Stimulated activated CD4-positive, alpha-beta T cell treated with anti-CD3 and anti-CD28 coated beads, Interleukin-4, amount 100 ng/mL, for 4 hours (primary cell): ENCODE measurements around the gene CNST.
"Not testable (repeated sequence)": the region's sequence is repeated elsewhere in the genome, so short reads cannot be mapped to it uniquely, and the experiment has no call there.

Experiments used
- DNase-seq, 2 experiments: peaks; one replicate each; pipeline ENCODE4 v3.0.0-alpha.2; 2020

The CNST gene

DNA sequence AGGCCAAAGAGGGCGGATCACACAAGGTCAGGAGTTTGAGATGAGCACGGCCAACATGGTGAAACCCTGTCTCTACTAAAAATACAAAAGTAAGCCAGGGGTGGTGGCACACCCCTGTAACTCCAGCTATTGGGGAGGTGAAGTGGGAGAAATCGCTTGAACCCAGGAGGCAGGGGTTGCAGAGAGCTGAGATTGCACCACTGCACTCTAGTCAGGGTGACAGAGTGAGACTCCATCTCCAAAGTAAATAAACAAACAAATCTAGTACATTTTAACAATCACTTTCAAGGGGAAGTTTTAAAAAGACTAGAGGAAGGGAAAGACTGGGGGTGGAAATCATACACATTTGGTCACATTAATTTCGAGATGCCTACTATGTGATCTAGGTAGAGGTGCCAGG lies 6.9 kb upstream of the CNST start:
- no peak for DNase-seq

DNA sequence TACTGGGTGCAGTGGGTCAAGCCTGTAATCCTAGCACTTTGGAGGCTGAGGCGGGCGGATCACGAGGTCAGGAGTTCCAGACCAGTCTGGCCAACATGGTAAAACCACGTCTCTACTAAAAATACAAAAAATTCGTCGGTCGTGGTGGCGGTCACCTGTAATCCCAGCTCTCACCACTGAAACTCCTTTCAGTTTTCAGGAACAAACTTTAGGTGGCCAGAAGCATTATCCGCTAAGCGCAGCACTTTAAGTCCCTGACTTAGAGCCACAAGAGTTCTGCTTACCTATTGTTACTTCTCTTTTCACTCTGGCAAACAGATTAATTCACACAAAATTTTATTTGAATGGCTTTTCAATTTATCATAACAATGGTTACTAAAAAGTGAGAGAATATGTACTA lies 5.4 kb upstream of the CNST start:
- DNase-seq: not testable (repeated sequence)

DNA sequence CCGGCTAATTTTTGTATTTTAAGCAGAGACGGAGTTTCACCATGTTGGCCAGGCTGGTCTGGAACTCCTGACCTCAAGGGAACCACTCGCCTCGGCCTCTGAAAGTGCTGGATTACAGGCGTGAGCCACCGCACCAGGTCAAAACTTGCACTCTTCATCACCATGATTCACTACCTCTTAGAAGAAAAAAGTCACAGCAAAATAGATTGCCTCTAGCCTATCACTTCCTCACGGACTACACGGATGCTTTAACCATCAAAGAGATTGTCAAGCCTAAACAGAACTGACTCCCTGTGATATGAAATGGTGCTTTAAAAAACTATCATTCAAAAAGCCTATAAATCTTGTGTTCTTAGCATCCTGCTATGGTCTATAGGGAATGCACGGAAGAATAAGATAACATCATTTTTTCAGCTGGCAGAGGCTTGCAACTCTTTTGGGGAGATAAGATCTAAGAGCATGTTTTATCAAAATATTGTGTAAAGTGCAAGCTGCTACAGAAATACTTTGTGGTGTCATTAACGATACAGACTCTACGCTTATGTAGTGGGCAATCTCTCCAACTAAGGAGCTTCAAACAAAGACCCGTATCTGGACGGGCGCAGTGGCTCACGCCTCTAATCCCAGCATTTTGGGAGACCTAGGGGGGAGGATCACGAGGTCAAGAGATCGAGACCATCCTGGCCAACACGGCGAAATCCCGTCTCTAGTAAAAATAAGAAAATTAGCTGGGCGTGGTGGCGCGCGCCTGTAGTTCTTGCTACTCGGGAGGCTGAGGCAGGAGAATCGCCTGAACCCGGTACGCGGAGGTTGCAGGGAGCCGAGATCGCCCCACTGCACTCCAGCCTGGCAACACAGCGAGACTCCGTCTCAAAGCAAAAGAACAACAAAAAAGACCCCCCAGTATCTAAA lies 1.2 kb upstream of the CNST start:
- DNase-seq: no peak

DNA sequence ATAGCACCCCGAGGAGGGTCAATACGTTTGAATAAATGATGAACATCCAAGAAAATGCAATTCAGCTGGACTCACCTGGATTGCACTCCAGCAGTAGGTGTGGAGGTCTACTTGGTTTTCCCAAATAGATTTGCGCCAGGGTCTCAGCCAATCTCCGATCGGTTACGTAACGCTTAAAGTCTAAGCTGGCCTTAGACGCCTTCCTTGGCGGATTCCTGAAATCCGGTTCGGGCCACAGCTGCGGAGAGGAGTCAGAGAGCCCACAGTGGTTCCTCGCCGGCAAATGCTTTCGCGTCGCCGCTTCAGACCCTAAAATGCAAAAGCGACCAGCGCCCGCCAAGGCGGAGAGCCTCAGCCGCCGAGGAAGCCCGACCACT lies 517 bp upstream of the CNST start:
- DNase-seq: no peak

DNA sequence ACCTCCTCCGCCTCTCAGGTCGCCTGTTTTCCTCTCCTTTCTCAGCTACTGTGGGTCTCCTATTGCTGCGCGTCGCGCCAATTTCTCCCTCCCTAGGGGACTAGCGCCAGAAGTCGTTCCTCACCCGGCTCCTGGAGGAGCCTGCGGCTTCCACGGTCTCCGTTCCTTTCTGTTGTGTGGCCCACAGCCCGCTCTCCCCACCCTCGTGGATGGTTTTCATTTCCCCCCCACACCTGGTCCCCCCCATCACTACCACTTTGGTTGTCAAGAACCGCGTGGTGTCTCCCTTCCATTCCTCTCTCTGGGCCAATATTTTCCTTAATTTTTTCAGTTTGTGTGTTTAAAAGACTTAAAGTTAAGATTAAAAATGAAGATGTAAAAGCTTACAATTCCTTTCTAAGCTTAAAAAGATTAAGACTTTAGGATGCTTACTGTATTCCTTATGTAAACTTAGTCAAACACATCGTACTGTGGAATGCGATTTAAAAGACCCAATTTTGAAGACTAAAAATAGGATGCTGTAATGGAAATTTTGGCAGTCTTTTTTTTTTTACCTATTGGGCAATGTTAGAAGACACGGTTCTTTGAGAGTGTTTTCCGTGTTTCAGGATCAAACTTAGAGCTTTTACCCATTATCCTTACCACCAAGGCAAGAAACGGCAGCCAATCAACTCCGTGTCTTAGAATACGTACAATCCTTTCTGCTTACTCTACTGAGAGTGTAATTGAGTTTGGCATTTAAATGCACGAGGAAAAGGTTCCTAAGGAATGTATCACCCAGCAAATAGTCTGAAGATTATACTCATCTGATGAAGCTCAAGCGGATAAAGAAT lies 773 bp downstream of the CNST start:
- no peak for DNase-seq

DNA sequence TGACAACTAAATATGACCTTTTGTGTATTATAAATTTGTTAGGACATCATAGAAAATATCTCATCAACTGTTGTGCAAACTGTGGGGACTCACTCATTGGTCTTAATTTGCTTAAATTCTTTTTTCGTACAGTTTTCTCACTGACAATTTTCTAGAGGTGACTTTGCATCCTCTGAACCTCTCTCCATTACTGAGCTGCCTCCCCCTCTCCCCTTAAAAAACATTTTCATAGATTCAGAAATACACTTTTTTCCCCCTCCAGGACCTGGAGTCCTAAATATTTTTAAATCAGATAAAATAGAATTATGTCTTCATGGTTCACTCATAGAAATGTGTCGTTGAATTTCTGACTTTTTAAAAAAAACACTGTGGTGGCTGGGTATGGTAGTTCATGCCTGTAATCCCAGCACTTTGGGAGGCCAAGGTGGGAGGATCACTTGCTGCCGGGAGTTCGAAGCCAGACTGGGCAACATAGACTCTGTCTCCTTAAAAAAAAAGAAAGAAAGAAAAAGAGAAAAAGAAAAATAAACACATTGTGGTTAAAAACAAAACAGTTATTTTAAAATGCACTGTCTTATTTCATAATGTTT lies 1.5 kb downstream of the CNST start:
- DNase-seq: no peak

DNA sequence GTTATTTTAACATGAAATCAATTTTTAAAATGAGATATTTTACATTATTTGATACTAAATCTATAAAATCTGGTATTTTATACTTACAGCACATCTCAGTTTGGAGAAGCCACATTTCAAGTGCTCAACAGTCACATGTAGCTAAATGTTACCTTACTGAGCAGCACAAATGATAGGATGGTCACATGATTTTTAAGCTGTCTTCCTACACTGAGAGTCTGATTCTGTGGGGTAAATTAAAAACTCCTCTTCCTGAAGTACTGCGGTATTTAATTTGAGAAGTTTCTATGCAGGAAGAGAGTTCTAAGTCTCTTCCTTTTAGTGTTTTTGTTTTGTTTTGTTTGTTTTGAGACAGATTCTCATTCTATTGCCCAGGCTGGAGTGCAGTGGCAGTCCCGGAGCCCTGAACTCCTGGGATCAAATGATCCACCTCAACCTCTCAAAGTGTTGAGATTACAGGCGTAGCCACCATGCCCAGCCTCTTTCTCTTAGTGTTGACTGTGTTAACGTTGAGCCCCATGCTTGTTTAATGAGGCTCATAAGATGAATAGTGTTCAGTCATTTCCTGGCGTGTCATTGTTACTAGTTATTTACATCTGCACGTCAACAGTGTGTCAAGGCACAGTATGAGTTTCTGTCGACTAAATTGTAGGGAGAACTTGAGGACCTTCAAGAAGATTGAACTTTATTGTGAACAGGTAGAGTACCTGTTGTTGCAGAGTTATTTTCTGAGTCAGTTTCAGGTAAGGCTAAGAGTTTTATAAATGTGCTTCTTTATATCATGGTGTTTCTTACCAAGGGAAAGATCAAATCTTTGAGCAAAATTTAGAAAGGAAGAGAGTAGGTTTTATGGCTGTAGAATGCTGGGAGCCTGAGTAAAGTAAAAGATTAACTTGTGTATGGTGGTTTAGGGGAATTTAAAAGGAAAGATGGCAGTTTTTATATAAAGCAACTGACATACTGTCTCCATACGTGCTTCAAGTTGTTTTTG lies 3.3 kb downstream of the CNST start:
- DNase-seq: no peak

DNA sequence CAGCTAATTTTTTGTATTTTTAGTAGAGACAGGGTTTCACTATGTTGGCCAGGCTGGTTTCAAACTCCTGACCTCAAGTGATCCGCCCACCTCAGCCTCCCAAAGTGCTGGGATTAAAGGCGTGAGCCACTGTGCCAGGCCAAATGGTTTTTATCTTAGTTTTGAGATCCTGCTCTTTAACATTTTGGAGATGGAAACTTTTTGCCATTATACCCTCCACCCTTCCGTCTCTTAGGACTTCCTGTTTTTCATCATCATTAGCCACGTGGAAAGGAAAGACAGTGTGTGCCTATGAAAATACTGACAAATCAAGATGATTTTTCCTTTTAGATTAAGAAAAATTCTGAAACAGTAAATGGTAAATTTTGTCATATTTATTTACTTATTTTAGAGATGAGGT lies 5.1 kb downstream of the CNST start:
- not testable (repeated sequence) for DNase-seq

DNA sequence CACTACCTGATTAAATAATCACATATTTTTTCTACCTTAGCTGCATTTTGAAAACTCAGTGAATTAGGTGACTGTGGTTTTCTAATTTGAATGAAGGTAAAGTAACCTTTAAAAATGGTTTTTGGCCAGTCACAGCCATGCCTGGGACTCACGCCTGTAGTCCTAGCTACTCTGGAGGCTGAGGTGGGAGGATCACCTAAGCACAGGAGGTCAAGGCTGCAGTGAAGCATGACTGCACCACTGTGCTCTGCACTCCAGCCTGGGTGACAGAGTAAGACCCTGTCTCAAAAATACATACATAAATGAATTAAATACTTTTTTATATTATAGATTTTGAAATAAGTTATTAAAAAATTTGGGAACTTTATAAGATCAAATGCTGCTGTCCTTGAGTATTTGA lies 5.7 kb downstream of the CNST start:
- DNase-seq: no peak

DNA sequence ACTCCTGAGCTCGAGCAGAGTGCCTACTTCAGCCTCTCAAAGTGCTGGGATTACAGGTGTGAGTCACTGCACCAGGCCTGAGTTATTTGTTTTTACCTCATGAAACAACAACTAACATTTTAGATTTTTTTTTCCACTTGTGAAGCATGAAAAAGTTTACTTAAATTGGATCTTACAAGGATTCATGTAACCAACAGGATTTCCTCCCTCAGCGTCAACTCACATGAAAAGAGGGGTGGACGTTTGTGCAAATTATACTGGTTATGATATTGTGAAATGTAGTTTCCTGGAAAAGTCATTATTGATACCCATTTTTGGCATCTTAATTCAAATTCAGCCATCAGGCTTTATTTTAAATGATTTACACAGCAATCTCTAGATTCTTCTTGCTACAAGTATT lies 6.5 kb downstream of the CNST start:
- DNase-seq: no peak

DNA sequence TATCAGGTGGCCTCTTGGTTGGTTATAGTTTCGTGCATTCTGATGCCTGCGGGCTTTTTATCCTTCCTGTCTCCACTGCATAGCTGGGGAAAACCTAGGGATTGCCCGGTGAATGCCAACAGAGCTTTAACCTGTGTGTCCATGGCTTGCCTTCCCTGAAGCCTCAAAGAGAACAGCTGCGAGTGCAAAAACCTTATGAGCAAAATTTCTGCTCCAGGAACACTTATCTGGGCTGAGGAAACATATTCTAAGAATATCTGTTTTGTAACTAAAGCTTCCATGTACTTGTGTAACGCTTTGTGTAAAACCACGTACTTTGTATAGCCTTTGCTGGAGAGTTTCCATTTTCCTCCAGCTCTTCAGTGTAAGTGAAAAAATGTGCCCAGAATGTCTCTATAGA lies 7.2 kb downstream of the CNST start:
- no peak for DNase-seq

DNA sequence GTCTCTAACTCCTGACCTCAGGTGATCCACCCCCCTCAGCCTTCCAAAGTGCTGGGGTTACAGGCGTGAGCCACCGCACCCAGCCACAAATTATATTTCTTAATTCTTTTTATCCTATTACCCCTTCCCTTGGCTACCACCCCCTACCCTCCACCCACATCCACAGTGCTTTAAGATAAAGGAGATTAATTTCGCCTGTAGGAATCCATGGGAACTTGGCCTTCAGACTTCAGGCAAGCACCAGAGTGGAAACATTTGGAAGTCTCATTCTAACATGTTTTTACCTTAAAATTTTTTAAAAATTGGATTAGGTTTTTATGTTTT lies 10.4 kb downstream of the CNST start:
- DNase-seq: no peak

DNA sequence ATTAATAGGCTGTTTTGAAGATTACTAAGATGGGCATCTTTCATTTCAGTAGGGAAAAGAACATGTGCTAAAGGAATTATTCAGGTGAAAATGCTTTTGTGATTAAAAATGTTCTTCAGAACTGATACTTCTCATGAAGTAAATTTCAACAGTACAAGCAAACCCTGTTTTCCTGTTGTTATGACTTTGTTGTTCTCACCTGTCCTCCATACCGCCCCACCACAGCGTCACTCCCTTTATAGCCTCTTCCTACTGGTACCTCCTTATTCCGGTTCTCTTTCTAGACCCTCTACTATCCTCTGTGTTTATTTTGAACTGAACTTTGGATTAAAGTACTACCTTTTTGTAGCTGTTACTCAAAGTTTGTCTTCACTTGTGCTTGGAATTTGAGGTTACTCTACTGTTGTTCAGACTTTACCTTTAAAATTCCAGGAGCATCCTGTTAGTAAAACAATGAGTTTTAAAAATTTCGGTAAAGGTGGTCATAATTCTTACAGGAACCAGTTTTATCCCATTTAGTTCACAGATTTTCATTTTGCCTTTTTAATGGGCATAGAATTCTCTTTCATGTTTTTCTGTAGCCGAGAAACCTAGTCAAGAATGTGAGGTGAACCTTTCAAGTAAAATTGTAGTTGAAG lies 10.9 kb downstream of the CNST start:
- no peak for DNase-seq

DNA sequence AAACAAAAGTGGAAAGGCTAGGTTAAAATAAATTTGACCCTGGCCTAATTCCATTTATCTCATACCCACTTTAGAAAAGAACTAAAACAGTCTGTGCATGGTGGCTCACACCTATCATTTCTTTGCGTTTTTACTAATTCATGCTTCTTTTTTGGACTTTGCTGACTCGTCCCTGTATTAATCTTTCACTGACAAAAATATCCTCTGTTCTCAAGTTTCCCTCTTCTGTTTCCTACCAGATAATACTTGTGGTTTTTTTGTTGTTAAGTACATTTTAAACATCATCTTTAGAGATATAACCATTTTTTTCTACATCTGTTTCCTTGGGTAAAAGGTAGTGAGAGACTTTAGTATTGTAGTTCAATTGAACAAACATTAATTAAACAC lies 11.5 kb downstream of the CNST start:
- no peak for DNase-seq

DNA sequence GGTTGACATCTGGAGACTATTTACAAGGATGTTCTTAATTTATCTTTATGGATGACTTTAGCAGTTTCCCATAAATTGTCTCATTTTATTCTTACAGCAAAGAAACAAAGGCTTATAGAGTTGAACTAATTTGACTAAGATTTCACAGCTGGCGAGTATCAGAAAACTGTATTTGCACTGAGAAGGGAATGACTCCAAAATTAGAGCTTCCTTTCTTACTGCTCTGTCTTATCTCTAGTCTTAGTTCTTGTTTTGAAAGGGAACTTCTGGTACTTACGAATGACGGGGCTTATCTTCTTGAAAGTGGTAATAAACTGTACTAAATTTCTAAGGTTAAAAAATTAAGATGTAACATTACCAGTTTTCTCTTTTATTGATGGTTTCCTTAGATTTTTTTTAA lies 13.6 kb downstream of the CNST start:
- DNase-seq: no peak

DNA sequence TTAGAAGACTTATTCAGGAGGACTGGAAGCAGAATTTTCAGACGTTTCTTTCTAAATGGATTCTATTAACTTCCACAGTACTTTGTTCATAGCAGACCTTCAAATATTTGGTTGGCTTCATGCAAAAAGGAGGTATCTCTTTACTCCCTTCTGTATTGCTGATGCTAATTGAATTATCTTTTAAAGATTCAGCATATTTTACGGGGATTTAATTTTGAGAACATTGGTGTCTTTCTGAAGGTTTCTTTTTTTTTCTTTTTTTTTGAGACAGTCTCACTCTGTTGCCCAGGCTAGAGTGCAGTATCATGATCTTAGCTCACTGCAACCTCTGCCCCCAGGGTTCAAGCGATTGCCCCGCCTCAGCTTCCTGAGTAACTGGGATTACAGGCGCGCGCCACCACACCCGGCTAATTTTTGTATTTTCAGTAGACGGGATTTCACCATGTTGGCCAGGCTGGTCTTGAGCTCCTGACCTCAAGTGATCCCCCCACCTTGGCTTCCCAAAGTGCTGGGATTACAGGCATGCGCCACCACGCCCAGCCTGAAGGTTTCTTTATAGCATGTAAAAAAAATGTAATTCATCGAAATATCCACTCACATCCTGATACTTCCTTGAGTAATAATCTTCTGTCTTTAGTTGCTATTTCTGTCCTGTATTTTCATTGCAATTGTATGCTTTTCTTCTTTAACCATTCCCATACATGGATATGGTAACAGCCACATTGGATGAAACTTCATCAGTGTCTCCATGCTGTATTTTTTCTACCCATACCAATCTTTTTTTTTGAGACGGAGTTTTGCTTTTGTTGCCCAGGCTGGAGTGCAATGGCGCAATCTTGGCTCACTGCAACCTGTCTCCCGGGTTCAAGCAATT lies 14.5 kb downstream of the CNST start:
- no peak for DNase-seq

DNA sequence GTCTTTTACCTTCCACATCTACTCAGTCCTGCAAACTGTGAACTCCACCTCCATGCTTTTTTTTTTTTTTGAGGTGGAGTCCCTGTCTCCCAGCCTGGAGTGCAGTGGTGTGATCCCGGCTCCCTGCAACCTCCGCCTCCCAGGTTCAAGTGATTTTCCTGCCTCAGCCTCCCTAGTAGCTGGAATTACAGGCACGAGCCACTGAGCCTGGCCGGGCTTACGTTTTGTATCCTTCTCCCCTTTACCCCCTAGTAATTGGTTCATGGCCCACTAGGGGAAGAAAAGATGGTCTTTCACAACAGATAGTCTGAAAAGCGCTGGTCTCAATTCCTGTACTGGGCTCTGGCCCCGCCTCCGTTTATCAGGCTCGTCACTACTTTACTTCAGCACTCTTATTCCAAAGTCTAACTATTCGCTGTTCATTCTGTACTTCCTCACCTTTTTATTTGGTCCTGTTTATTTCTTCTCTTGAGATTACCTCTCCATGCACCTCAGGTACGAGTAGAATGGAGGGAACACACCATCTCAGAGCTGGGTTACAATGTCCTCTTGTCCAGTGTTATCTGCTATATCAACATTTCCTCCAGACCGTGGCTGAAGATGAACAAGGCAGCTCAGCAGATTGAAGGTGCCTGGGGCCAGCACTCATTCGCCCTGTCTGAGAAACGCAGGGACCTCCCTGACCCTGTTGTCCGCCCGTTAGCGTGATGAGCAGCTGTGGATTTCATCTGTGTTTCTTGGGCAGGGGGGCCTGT lies 16.2 kb downstream of the CNST start:
- DNase-seq: no peak

DNA sequence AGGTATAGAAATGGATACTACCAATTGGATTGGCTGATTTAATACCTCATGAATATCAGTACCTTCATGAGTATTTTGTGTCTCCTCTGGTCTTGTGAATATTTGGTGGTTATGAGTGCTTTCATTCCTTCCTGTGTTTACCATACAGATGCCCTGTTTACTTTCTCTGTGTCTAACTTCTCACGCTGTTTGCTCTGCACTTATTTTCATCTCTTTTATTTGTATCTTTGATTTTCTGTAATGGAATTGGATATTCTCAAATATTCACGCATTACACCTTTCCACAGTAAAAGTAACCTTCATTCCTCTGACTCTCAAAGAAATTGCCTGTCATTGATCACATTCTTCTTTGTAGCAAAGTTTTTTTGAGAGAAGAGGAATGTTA lies 16.8 kb downstream of the CNST start:
- no peak for DNase-seq

DNA sequence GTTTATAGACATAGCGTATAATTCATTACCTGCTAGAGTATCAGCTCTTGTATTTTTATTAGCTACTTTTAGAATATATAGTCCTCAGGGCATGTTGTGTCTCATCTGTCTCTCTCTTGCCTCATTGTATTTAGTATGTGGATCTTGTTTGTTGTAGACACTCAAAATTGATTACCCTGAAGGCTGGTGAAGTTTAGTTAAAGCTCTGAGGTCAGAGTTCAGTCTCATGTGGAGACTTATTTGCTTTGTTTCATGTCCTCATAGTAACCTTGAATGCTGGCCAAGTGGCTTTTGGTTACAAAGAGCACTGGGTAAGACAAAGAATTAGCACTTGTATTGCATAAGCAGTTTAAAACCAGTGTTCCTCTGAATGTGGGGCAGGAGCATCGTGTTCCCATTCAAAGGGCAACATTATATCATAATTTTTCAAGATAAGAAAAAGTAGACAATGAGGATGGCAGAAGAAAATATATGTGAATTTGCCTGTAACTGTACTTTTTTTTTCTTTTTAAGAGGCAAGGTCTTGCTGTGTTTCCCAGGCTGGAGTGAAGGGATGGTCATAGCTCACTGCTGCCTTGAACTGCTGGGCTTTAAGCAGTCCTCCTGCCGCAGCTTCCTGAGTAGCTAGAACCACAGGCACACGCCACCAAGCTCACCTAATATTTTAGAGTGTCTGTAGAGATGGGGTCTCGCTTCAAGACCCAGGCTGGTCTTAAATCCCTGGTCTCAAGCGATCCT lies 17.4 kb downstream of the CNST start:
- no peak for DNase-seq

DNA sequence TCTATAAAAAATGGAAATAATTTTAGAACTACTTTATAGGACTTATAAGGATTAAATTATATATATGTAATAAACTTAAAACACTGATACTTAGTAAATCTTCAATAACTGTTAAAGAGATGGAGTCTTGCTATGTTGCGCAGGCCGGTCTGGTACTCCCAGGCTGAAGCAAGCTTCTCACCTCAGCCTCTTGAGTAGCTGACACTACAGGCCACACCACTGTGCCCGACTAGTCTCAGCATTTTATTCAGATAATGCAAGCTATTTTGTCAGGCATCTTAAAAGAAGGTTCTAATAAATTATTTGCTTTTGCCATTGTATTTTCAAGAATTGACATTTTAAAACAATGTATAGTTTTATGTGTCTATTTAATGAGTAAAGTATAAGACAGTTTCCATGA lies 20.8 kb downstream of the CNST start:
- no peak for DNase-seq
